ENCODE data around the gene CMBL.

Gene CMBL

GRCh38 chr5:10301842-10302610, 5.7 kb downstream of the CMBL start:
- DNase-seq (ENCODE audit: low spot score) (peak; percentile 82), ATAC-seq (ENCODE audit: low read depth) (peak; percentile 90)
- no peaks in the 10 kb centered on the region for H3K9me3 ChIP-seq (ENCODE audit: severe bottlenecking)
- no peaks in the 10 kb centered on the region for H3K27me3 ChIP-seq (ENCODE audit: insufficient read depth, poor library complexity, severe bottlenecking)
- peak overlapping the region; percentile 39 for H3K27ac ChIP-seq (ENCODE audit: poor library complexity, severe bottlenecking)
- no peaks in the 10 kb centered on the region for H3K36me3 ChIP-seq (ENCODE audit: low read depth)
- no peak overlapping the region for H3K4me3 ChIP-seq (ENCODE audit: severe bottlenecking)
- H3K4me1 ChIP-seq (ENCODE audit: insufficient read depth, poor library complexity, severe bottlenecking), result peaks cover 27% of the 10 kb centered on the region
- TF ChIP-seq, protein P1, sequence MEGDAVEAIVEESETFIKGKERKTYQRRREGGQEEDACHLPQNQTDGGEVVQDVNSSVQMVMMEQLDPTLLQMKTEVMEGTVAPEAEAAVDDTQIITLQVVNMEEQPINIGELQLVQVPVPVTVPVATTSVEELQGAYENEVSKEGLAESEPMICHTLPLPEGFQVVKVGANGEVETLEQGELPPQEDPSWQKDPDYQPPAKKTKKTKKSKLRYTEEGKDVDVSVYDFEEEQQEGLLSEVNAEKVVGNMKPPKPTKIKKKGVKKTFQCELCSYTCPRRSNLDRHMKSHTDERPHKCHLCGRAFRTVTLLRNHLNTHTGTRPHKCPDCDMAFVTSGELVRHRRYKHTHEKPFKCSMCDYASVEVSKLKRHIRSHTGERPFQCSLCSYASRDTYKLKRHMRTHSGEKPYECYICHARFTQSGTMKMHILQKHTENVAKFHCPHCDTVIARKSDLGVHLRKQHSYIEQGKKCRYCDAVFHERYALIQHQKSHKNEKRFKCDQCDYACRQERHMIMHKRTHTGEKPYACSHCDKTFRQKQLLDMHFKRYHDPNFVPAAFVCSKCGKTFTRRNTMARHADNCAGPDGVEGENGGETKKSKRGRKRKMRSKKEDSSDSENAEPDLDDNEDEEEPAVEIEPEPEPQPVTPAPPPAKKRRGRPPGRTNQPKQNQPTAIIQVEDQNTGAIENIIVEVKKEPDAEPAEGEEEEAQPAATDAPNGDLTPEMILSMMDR (IDR thresholded peaks at IDR 0.05; ENCODE audit: poor library complexity, severe bottlenecking), result no peak

GRCh38 chr5:10301266-10301665, 6.4 kb downstream of the CMBL start:
- Histone ChIP-seq H3K4me1 (ENCODE audit: insufficient read depth, poor library complexity, severe bottlenecking) (peaks cover 19% of the 10 kb centered on the region), H3K36me3 (ENCODE audit: low read depth) (no peaks in the 10 kb centered on the region), H3K27me3 (ENCODE audit: insufficient read depth, poor library complexity, severe bottlenecking) (no peaks in the 10 kb centered on the region), H3K4me3 (ENCODE audit: severe bottlenecking) (no peak overlapping the region), H3K9me3 (ENCODE audit: severe bottlenecking) (no peaks in the 10 kb centered on the region), H3K27ac (ENCODE audit: poor library complexity, severe bottlenecking) (peak overlapping the region; percentile 39)
- TF ChIP-seq, protein P1 (IDR thresholded peaks at IDR 0.05; ENCODE audit: poor library complexity, severe bottlenecking), result no peak
- no peak for DNase-seq (ENCODE audit: low spot score)
- ATAC-seq (ENCODE audit: low read depth), result peak; percentile 40; the same call in 2 of the 3 replicates

DNA sequence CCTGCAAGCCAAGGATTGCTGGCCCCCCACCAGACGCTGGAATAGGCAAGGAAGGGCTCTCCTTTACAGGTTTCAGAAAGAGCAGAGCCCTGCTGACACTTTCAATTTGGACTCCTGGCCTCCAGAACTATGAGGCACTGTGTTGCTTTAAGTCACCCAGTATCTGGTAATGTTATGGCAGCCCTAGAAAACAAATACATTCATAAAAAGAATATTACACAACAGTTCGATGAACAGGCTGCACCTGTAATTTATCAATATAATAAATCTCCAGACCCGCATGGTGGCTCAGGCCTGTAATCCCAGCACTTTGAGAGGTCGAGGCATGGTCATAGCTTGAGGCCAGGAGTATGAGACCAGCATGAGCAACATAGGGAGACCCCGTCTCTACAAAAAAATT, 7.5 kb downstream of the CMBL start:
- no peak for ATAC-seq (ENCODE audit: low read depth)
- TF ChIP-seq, protein P1 (IDR thresholded peaks at IDR 0.05; ENCODE audit: poor library complexity, severe bottlenecking), result no peak
- Histone ChIP-seq H3K27ac (ENCODE audit: poor library complexity, severe bottlenecking) (no peak overlapping the region), H3K36me3 (ENCODE audit: low read depth) (no peaks in the 10 kb centered on the region), H3K9me3 (ENCODE audit: severe bottlenecking) (no peaks in the 10 kb centered on the region), H3K4me3 (ENCODE audit: severe bottlenecking) (no peak overlapping the region), H3K4me1 (ENCODE audit: insufficient read depth, poor library complexity, severe bottlenecking) (peaks cover 14% of the 10 kb centered on the region), H3K27me3 (ENCODE audit: insufficient read depth, poor library complexity, severe bottlenecking) (no peaks in the 10 kb centered on the region)
- DNase-seq (ENCODE audit: low spot score), result no peak

- Histone ChIP-seq H3K27ac (ENCODE audit: poor library complexity, severe bottlenecking) (no peak overlapping the region), H3K9me3 (ENCODE audit: severe bottlenecking) (no peaks in the 10 kb centered on the region), H3K4me3 (ENCODE audit: severe bottlenecking) (no peak overlapping the region), H3K36me3 (ENCODE audit: low read depth) (no peaks in the 10 kb centered on the region), H3K27me3 (ENCODE audit: insufficient read depth, poor library complexity, severe bottlenecking) (no peaks in the 10 kb centered on the region), H3K4me1 (ENCODE audit: insufficient read depth, poor library complexity, severe bottlenecking) (peaks cover 14% of the 10 kb centered on the region)
- ATAC-seq (ENCODE audit: low read depth) (no peak), DNase-seq (ENCODE audit: low spot score) (peak; percentile 53)
- TF ChIP-seq, protein P1 (IDR thresholded peaks at IDR 0.05; ENCODE audit: poor library complexity, severe bottlenecking), result no peak
Measured at GRCh38 chr5:10297646-10298204, 10.0 kb downstream of the CMBL start.
